Forelimb muscle (tissue), 1 donor: ENCODE data around the gene DIPK1B. TPM values are rescaled to one million over a fixed set of nuclear protein-coding genes. Genes with fewer than 3 reads are reported as not detected.
"Not testable (repeated sequence)": the region's sequence is repeated elsewhere in the genome, so short reads cannot be mapped to it uniquely, and the experiment has no call there.

ENCODE experiments used
- DNase-seq: peaks from one replicate; pipeline ENCODE4 v3.0.0-alpha.2; 2013; ENCODE audit warnings: low read depth
- polyA plus RNA-seq: library from polyadenylated mRNA; unstranded; fragments of 120-200 nt; gene quantifications from one replicate; pipeline ENCODE4 v1.2.1, GENCODE V29; 2013; ENCODE audit not compliant: insufficient read length

Gene DIPK1B
- polyA plus RNA-seq, 1 donor, result 18.2 TPM

- no peak for DNase-seq
These were observed 41.7 kb downstream of the DIPK1B start for GRCh38 chr9:136754059-136754572.

- DNase-seq, result no peak
These were observed 42.4 kb downstream of the DIPK1B start for GRCh38 chr9:136754626-136755301.

- DNase-seq, result not testable (repeated sequence)
These were observed 43.1 kb downstream of the DIPK1B start for GRCh38 chr9:136755302-136756133.

- no peak for DNase-seq
These were observed 43.7 kb downstream of the DIPK1B start for GRCh38 chr9:136756134-136756438.

- no peak for DNase-seq
These were observed 44.5 kb downstream of the DIPK1B start for GRCh38 chr9:136756836-136757235.

GRCh38 chr9:136757328-136757727 lies 45.0 kb downstream of the DIPK1B start:
- no peak for DNase-seq

GRCh38 chr9:136757751-136758140 lies 45.4 kb downstream of the DIPK1B start:
- DNase-seq, result no peak

- DNase-seq, result no peak
These were observed 46.6 kb downstream of the DIPK1B start for GRCh38 chr9:136759001-136759400.

- DNase-seq, result no peak
These were observed 47.3 kb downstream of the DIPK1B start for GRCh38 chr9:136759436-136760325.

GRCh38 chr9:136760424-136760823 lies 48.1 kb downstream of the DIPK1B start:
- no peak for DNase-seq

GRCh38 chr9:136760834-136761544 lies 48.6 kb downstream of the DIPK1B start:
- DNase-seq, result not testable (repeated sequence)

- DNase-seq, result no peak
These were observed 49.2 kb downstream of the DIPK1B start for GRCh38 chr9:136761545-136761981.

GRCh38 chr9:136762221-136762691 lies 49.9 kb downstream of the DIPK1B start:
- no peak for DNase-seq

- DNase-seq, result no peak
These were observed 50.7 kb downstream of the DIPK1B start for GRCh38 chr9:136762915-136763648.

- no peak for DNase-seq
These were observed 51.3 kb downstream of the DIPK1B start for GRCh38 chr9:136763649-136764035.

- no peak for DNase-seq
These were observed 52.0 kb downstream of the DIPK1B start, which contains the start of gene LCN15 for GRCh38 chr9:136764301-136764891. TSS of gene LCN15 (minus strand) at chr9:136764518. CDS start at chr9:136764488, 30 bp downstream.

- DNase-seq, result no peak
These were observed 52.7 kb downstream of the DIPK1B start for GRCh38 chr9:136765041-136765440.

GRCh38 chr9:136765745-136766409 lies 53.5 kb downstream of the DIPK1B start:
- not testable (repeated sequence) for DNase-seq

GRCh38 chr9:136766410-136767120 lies 54.2 kb downstream of the DIPK1B start:
- peak; percentile 24 for DNase-seq
